ENCODE data around the gene RTCB. TPM values are rescaled to one million over a fixed set of nuclear protein-coding genes. Genes with fewer than 3 reads are reported as not detected.

The RTCB gene
- total RNA-seq: 91.6 and 95.7 TPM in 2 replicates

- DNase-seq (ENCODE audit: low read depth): peak; percentile 73
- Histone ChIP-seq H3K36me3 (ENCODE audit: control insufficient read depth, insufficient read depth, low read length) (no peaks in the 10 kb centered on the region), H3K27me3 (ENCODE audit: control insufficient read depth, insufficient read depth, low read length) (no peaks in the 10 kb centered on the region), H3K4me3 (ENCODE audit: low read depth, low read length) (peak within 1 kb of the TSS; percentile 73)
- TF ChIP-seq, protein P1, sequence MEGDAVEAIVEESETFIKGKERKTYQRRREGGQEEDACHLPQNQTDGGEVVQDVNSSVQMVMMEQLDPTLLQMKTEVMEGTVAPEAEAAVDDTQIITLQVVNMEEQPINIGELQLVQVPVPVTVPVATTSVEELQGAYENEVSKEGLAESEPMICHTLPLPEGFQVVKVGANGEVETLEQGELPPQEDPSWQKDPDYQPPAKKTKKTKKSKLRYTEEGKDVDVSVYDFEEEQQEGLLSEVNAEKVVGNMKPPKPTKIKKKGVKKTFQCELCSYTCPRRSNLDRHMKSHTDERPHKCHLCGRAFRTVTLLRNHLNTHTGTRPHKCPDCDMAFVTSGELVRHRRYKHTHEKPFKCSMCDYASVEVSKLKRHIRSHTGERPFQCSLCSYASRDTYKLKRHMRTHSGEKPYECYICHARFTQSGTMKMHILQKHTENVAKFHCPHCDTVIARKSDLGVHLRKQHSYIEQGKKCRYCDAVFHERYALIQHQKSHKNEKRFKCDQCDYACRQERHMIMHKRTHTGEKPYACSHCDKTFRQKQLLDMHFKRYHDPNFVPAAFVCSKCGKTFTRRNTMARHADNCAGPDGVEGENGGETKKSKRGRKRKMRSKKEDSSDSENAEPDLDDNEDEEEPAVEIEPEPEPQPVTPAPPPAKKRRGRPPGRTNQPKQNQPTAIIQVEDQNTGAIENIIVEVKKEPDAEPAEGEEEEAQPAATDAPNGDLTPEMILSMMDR (IDR thresholded peaks at IDR 0.05; ENCODE audit: insufficient read depth, low read length, poor library complexity, severe bottlenecking): no peak
Observed at GRCh38 chr22:32411829-32412592, at the start of gene RTCB. Gene RTCB (minus strand): TSS chr22:32412247. CDS start chr22:32412156, 91 bp downstream.

GRCh38 chr22:32457031-32457430 is 45.0 kb upstream of the RTCB start:
- Histone ChIP-seq H3K27me3 (ENCODE audit: control insufficient read depth, insufficient read depth, low read length) (peaks cover 3% of the 10 kb centered on the region), H3K4me3 (ENCODE audit: low read depth, low read length) (no peak overlapping the region), H3K36me3 (ENCODE audit: control insufficient read depth, insufficient read depth, low read length) (no peaks in the 10 kb centered on the region)
- TF ChIP-seq, protein P1 (IDR thresholded peaks at IDR 0.05; ENCODE audit: insufficient read depth, low read length, poor library complexity, severe bottlenecking): no peak
- DNase-seq (ENCODE audit: low read depth): no peak

GRCh38 chr22:32448980-32449379 is 36.9 kb upstream of the RTCB start:
- Histone ChIP-seq H3K36me3 (ENCODE audit: control insufficient read depth, insufficient read depth, low read length) (no peaks in the 10 kb centered on the region), H3K27me3 (ENCODE audit: control insufficient read depth, insufficient read depth, low read length) (no peaks in the 10 kb centered on the region), H3K4me3 (ENCODE audit: low read depth, low read length) (no peak overlapping the region)
- no peak for DNase-seq (ENCODE audit: low read depth)
- TF ChIP-seq, protein P1 (IDR thresholded peaks at IDR 0.05; ENCODE audit: insufficient read depth, low read length, poor library complexity, severe bottlenecking): no peak

DNA sequence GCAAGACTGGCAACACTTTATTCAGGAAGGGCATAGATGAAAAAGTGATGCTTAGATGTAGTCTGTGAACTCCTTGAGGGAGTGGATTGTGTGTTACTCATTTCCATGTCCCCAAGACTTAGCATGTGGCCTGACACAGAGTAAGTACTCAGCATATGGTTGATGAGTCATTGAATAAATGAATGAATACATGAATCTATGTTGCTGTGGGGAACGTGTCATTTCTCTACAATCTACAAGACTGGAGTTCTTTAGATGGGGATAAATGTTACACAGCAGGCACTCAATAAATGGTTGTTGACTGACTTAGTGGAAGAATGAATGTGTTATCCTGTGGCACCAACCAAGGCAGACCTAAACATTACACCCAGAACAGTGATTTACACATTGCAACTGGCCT is 34.3 kb upstream of the RTCB start:
- no peaks in the 10 kb centered on the region for H3K27me3 ChIP-seq (ENCODE audit: control insufficient read depth, insufficient read depth, low read length)
- H3K36me3 ChIP-seq (ENCODE audit: control insufficient read depth, insufficient read depth, low read length): no peaks in the 10 kb centered on the region
- no peak overlapping the region for H3K4me3 ChIP-seq (ENCODE audit: low read depth, low read length)
- no peak for DNase-seq (ENCODE audit: low read depth)
- TF ChIP-seq, protein P1 (IDR thresholded peaks at IDR 0.05; ENCODE audit: insufficient read depth, low read length, poor library complexity, severe bottlenecking): no peak

DNA sequence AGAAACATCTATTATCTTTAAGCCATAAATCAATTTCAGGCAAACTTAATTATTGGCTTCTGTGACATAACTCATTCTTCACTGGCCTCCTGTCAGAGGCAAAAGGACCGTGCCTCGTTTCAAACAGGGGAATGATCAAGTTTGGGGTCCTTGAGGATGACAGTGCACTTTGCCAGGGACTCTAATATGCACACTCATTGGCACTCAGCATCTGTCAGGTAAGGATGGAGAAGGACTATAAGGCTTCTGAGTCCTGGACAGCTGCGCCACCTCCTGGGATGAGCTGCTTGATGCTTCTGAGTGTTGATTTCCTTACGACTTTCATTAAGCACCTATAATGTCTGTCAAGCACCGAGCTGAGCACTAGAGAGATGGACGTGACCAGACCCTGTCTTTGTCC is 32.0 kb upstream of the RTCB start:
- no peaks in the 10 kb centered on the region for H3K27me3 ChIP-seq (ENCODE audit: control insufficient read depth, insufficient read depth, low read length)
- no peaks in the 10 kb centered on the region for H3K36me3 ChIP-seq (ENCODE audit: control insufficient read depth, insufficient read depth, low read length)
- DNase-seq (ENCODE audit: low read depth): no peak
- TF ChIP-seq, protein P1 (IDR thresholded peaks at IDR 0.05; ENCODE audit: insufficient read depth, low read length, poor library complexity, severe bottlenecking): no peak
- no peak overlapping the region for H3K4me3 ChIP-seq (ENCODE audit: low read depth, low read length)

- no peak for DNase-seq (ENCODE audit: low read depth)
- peaks cover 4% of the 10 kb centered on the region for H3K27me3 ChIP-seq (ENCODE audit: control insufficient read depth, insufficient read depth, low read length)
- H3K4me3 ChIP-seq (ENCODE audit: low read depth, low read length): no peak overlapping the region
- TF ChIP-seq, protein P1 (IDR thresholded peaks at IDR 0.05; ENCODE audit: insufficient read depth, low read length, poor library complexity, severe bottlenecking): no peak
- no peaks in the 10 kb centered on the region for H3K36me3 ChIP-seq (ENCODE audit: control insufficient read depth, insufficient read depth, low read length)
Observed at GRCh38 chr22:32430352-32430751, 18.3 kb upstream of the RTCB start.
